Fibroblast of the aortic adventitia (primary cell): ENCODE measurements around the gene NTRK1. TPM values are rescaled to one million over a fixed set of nuclear protein-coding genes. Genes with fewer than 3 reads are reported as not detected.

Experiments
- DNase-seq: peaks from one replicate; pipeline ENCODE4 v3.0.0-alpha.2; 2010; ENCODE audit warnings: low read depth
- H3K4me3 ChIP-seq: 2 replicates; pipeline ENCODE4 v1.5.1; 2011; ENCODE audit warnings: low read depth, mild to moderate bottlenecking, control low read depth, low read length, moderate library complexity
- CTCF ChIP-seq: IDR thresholded peaks from 2 replicates; pipeline ENCODE4 v1.5.1; 2011; ENCODE audit warnings: mild to moderate bottlenecking, low read length, control low read depth, inconsistent platforms; ENCODE audit not compliant: insufficient read depth
- total RNA-seq: library from RNA; depleted of rRNA; stranded (reverse); fragments of >200 nt; gene quantifications from 2 replicates; pipeline ENCODE4 v1.2.3, GENCODE V29; 2012; ENCODE audit warnings: low replicate concordance

Gene NTRK1
- total RNA-seq, 1 donor = 0.09 TPM

GRCh38 chr1:156914440-156914856 is 53.8 kb downstream of the NTRK1 start:
- no peak overlapping the region for H3K4me3 ChIP-seq
- no peak for TF ChIP-seq CTCF
- no peak for DNase-seq

- peak; percentile 75 for DNase-seq
- H3K4me3 ChIP-seq = peak within 1 kb of the TSS; percentile 44
Observed at GRCh38 chr1:156920233-156921052, 59.8 kb downstream of the NTRK1 start, which contains the start of gene LRRC71. LRRC71 (plus strand) TSS chr1:156920632; CDS start chr1:156920804, 172 bp downstream.

GRCh38 chr1:156921053-156921529 is 60.4 kb downstream of the NTRK1 start:
- DNase-seq = no peak
- no peak for TF ChIP-seq CTCF
- H3K4me3 ChIP-seq = no peak overlapping the region

More at GRCh38 chr1:156920233-156921052, 59.8 kb downstream of the NTRK1 start, which contains the start of gene LRRC71:
- peak; percentile 84 for TF ChIP-seq CTCF

GRCh38 chr1:156922986-156923669 is 62.5 kb downstream of the NTRK1 start:
- H3K4me3 ChIP-seq = no peak overlapping the region
- TF ChIP-seq CTCF = no peak
- no peak for DNase-seq

GRCh38 chr1:156923670-156924477 is 63.2 kb downstream of the NTRK1 start:
- no peak for TF ChIP-seq CTCF
- no peak for DNase-seq
- no peak overlapping the region for H3K4me3 ChIP-seq

GRCh38 chr1:156924478-156925153 is 64.0 kb downstream of the NTRK1 start:
- no peak overlapping the region for H3K4me3 ChIP-seq
- no peak for DNase-seq
- no peak for TF ChIP-seq CTCF
